ENCODE data around the gene ARHGEF26.

DNA sequence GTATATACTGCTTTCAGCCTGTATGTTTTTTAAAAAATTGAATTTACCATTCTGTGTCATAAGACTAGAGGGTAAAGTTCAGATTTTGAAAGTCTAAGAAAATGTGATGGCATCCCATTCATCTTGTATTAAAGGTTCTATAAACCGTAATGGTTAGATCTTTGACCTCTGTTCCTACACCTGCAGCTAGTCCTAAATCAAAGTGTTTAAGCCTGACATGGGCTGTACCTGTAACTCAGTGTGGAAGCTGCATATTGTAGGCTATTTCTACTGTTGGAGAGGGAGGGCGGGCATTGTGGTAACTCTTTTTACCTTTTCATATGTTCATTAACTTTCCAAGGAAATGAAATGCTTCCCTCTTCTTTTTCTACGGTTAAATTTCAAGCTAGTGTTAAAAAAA is 53.9 kb downstream of the ARHGEF26 start:
- TF ChIP-seq, protein P1, sequence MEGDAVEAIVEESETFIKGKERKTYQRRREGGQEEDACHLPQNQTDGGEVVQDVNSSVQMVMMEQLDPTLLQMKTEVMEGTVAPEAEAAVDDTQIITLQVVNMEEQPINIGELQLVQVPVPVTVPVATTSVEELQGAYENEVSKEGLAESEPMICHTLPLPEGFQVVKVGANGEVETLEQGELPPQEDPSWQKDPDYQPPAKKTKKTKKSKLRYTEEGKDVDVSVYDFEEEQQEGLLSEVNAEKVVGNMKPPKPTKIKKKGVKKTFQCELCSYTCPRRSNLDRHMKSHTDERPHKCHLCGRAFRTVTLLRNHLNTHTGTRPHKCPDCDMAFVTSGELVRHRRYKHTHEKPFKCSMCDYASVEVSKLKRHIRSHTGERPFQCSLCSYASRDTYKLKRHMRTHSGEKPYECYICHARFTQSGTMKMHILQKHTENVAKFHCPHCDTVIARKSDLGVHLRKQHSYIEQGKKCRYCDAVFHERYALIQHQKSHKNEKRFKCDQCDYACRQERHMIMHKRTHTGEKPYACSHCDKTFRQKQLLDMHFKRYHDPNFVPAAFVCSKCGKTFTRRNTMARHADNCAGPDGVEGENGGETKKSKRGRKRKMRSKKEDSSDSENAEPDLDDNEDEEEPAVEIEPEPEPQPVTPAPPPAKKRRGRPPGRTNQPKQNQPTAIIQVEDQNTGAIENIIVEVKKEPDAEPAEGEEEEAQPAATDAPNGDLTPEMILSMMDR (IDR thresholded peaks at IDR 0.05): no peak
- TF ChIP-seq POLR2A (IDR thresholded peaks at IDR 0.05): no peak
